Globus pallidus (tissue), 1 donor: Measurements from ENCODE around the gene SMIM28.
"Not testable (repeated sequence)": the region's sequence is repeated elsewhere in the genome, so short reads cannot be mapped to it uniquely, and the experiment has no call there.

ENCODE experiments used
- DNase-seq: peaks from one replicate; pipeline ENCODE4 v3.0.0-alpha.2; 2015; ENCODE audit warnings: low spot score

Gene SMIM28

GRCh38 chr6:138377844-138378243 lies at the start of gene SMIM28:
Gene SMIM28, plus strand, starts transcription at chr6:138377905. Its CDS starts 168 bp downstream, at chr6:138378073.
- DNase-seq: no peak

- no peak for DNase-seq
Measured at GRCh38 chr6:138328210-138328609, 49.5 kb upstream of the SMIM28 start.

GRCh38 chr6:138330763-138331162 lies 46.9 kb upstream of the SMIM28 start:
- no peak for DNase-seq

- no peak for DNase-seq
Measured at GRCh38 chr6:138331444-138331843, 46.3 kb upstream of the SMIM28 start.

- DNase-seq: no peak
Measured at GRCh38 chr6:138331984-138332383, 45.7 kb upstream of the SMIM28 start.

- no peak for DNase-seq
Measured at GRCh38 chr6:138334000-138334399, 43.7 kb upstream of the SMIM28 start.

- DNase-seq: no peak
Measured at GRCh38 chr6:138334963-138335362, 42.7 kb upstream of the SMIM28 start.

- DNase-seq: no peak
Measured at GRCh38 chr6:138336221-138336620, 41.5 kb upstream of the SMIM28 start.

GRCh38 chr6:138337076-138337475 lies 40.6 kb upstream of the SMIM28 start:
- DNase-seq: no peak

GRCh38 chr6:138339024-138339423 lies 38.7 kb upstream of the SMIM28 start:
- no peak for DNase-seq

GRCh38 chr6:138341176-138341575 lies 36.5 kb upstream of the SMIM28 start:
- no peak for DNase-seq

- DNase-seq: no peak
Measured at GRCh38 chr6:138343112-138343511, 34.6 kb upstream of the SMIM28 start.

- DNase-seq: no peak
Measured at GRCh38 chr6:138345565-138346285, 32.0 kb upstream of the SMIM28 start.

GRCh38 chr6:138346302-138347195 lies 31.2 kb upstream of the SMIM28 start:
- no peak for DNase-seq

GRCh38 chr6:138347864-138348263 lies 29.8 kb upstream of the SMIM28 start:
- no peak for DNase-seq

- DNase-seq: no peak
Measured at GRCh38 chr6:138349891-138350290, 27.8 kb upstream of the SMIM28 start.

- no peak for DNase-seq
Measured at GRCh38 chr6:138357928-138358327, 19.8 kb upstream of the SMIM28 start.

- DNase-seq: not testable (repeated sequence)
Measured at GRCh38 chr6:138368684-138369083, 9.0 kb upstream of the SMIM28 start.

GRCh38 chr6:138370631-138371451 lies 6.9 kb upstream of the SMIM28 start:
- no peak for DNase-seq

GRCh38 chr6:138371452-138371711 lies 6.3 kb upstream of the SMIM28 start:
- no peak for DNase-seq

- DNase-seq: no peak
Measured at GRCh38 chr6:138371720-138372119, 6.0 kb upstream of the SMIM28 start.

GRCh38 chr6:138372711-138373463 lies 4.8 kb upstream of the SMIM28 start:
- DNase-seq: no peak
